ENCODE results near the gene PCF11.

DNA sequence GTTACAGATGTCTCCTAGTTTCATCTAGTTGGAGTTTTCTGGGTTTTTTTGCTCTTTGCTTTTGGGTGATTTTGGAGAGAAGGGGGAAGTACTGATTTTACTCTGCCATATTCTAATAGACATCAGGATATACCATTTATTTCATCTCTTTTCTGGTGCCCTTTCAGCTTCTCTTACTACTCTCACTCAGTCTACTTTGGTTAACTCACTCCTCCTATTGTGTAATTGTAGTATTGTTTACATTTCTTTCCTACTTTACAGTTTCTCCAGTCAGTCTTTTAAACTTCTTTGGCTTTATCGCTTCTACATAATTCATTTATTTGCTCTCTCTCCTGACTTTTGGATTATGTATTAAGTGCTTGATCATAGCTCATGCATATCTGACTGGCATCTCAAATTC is 43.1 kb downstream of the PCF11 start:
- no peak for TF ChIP-seq TCF12 (IDR thresholded peaks at IDR 0.05; ENCODE audit: low read depth)
- TF ChIP-seq EP300 (IDR thresholded peaks at IDR 0.05; ENCODE audit: borderline replicate concordance): no peak
- no peak for TF ChIP-seq FOXM1 (IDR thresholded peaks at IDR 0.05; ENCODE audit: borderline replicate concordance, low read depth)
- TF ChIP-seq, protein P1, sequence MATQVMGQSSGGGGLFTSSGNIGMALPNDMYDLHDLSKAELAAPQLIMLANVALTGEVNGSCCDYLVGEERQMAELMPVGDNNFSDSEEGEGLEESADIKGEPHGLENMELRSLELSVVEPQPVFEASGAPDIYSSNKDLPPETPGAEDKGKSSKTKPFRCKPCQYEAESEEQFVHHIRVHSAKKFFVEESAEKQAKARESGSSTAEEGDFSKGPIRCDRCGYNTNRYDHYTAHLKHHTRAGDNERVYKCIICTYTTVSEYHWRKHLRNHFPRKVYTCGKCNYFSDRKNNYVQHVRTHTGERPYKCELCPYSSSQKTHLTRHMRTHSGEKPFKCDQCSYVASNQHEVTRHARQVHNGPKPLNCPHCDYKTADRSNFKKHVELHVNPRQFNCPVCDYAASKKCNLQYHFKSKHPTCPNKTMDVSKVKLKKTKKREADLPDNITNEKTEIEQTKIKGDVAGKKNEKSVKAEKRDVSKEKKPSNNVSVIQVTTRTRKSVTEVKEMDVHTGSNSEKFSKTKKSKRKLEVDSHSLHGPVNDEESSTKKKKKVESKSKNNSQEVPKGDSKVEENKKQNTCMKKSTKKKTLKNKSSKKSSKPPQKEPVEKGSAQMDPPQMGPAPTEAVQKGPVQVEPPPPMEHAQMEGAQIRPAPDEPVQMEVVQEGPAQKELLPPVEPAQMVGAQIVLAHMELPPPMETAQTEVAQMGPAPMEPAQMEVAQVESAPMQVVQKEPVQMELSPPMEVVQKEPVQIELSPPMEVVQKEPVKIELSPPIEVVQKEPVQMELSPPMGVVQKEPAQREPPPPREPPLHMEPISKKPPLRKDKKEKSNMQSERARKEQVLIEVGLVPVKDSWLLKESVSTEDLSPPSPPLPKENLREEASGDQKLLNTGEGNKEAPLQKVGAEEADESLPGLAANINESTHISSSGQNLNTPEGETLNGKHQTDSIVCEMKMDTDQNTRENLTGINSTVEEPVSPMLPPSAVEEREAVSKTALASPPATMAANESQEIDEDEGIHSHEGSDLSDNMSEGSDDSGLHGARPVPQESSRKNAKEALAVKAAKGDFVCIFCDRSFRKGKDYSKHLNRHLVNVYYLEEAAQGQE (IDR thresholded peaks at IDR 0.05; ENCODE audit: low read depth): no peak
- no peak for TF ChIP-seq CREB1 (IDR thresholded peaks at IDR 0.05; ENCODE audit: low read depth)
- no peak for TF ChIP-seq EGR1 (IDR thresholded peaks at IDR 0.05)
- no peak for TF ChIP-seq CEBPB (IDR thresholded peaks at IDR 0.05)
- TF ChIP-seq RAD21 (IDR thresholded peaks at IDR 0.05; ENCODE audit: low read depth): no peak
- no peak for TF ChIP-seq YY1 (IDR thresholded peaks at IDR 0.05; ENCODE audit: low read depth)
- no peak for TF ChIP-seq MAX (IDR thresholded peaks at IDR 0.05)
- TF ChIP-seq TAF1 (IDR thresholded peaks at IDR 0.05; ENCODE audit: low read depth): no peak
- no peak for TF ChIP-seq NFIC (IDR thresholded peaks at IDR 0.05)
- TF ChIP-seq, protein P2, sequence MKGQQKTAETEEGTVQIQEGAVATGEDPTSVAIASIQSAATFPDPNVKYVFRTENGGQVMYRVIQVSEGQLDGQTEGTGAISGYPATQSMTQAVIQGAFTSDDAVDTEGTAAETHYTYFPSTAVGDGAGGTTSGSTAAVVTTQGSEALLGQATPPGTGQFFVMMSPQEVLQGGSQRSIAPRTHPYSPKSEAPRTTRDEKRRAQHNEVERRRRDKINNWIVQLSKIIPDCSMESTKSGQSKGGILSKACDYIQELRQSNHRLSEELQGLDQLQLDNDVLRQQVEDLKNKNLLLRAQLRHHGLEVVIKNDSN (IDR thresholded peaks at IDR 0.05): no peak
